HL-60/S4 (cell line): ENCODE measurements around the gene CDC123.
"Not testable (repeated sequence)": the region's sequence is repeated elsewhere in the genome, so short reads cannot be mapped to it uniquely, and the experiment has no call there.

Experiments
- in situ Hi-C: fragments of 300-500 bp; cut with MboI; formaldehyde crosslinking; loops from 2 replicates; pipeline ENCODE4 v1.14.3; 2022; ENCODE audit warnings: low sequenced_read_pairs

Gene CDC123

GRCh38 chr10:12195603-12196506 lies at the start of gene CDC123, which contains the start of gene NUDT5:
CDC123 (plus strand) TSS chr10:12196188; CDS start chr10:12196246, 58 bp downstream.
NUDT5 (minus strand) TSS chr10:12195891; CDS start chr10:12186291, 9,600 bp downstream.
- in situ Hi-C loops: no loop called here

- in situ Hi-C loops: no loop called here
Observed at GRCh38 chr10:12150163-12150562, 45.8 kb upstream of the CDC123 start.

- in situ Hi-C loops: no loop called here
Observed at GRCh38 chr10:12154516-12154915, 41.5 kb upstream of the CDC123 start.

GRCh38 chr10:12156367-12157123 lies 39.4 kb upstream of the CDC123 start:
- in situ Hi-C loops: no loop called here

GRCh38 chr10:12158111-12158510 lies 37.9 kb upstream of the CDC123 start:
- in situ Hi-C loops: no loop called here

- in situ Hi-C loops: no loop called here
Observed at GRCh38 chr10:12160664-12161063, 35.3 kb upstream of the CDC123 start.

GRCh38 chr10:12162927-12163326 lies 33.1 kb upstream of the CDC123 start:
- in situ Hi-C loops: no loop called here

- in situ Hi-C loops: no loop called here
Observed at GRCh38 chr10:12164085-12164484, 31.9 kb upstream of the CDC123 start.

GRCh38 chr10:12165036-12165435 lies 31.0 kb upstream of the CDC123 start:
- in situ Hi-C loops: no loop called here

- in situ Hi-C loops: no loop called here
Observed at GRCh38 chr10:12165999-12166775, 29.8 kb upstream of the CDC123 start.

- in situ Hi-C loops: not testable (repeated sequence)
Observed at GRCh38 chr10:12171512-12171911, 24.5 kb upstream of the CDC123 start.

GRCh38 chr10:12177642-12178041 lies 18.3 kb upstream of the CDC123 start:
- in situ Hi-C loops: no loop called here

GRCh38 chr10:12179606-12180170 lies 16.3 kb upstream of the CDC123 start:
- in situ Hi-C loops: no loop called here

- in situ Hi-C loops: no loop called here
Observed at GRCh38 chr10:12180221-12180974, 15.6 kb upstream of the CDC123 start.

GRCh38 chr10:12181065-12181775 lies 14.8 kb upstream of the CDC123 start:
- in situ Hi-C loops: no loop called here

- in situ Hi-C loops: no loop called here
Observed at GRCh38 chr10:12184165-12184564, 11.8 kb upstream of the CDC123 start.

GRCh38 chr10:12186323-12186722 lies 9.7 kb upstream of the CDC123 start:
- in situ Hi-C loops: no loop called here

GRCh38 chr10:12187321-12187905 lies 8.6 kb upstream of the CDC123 start:
- in situ Hi-C loops: no loop called here

GRCh38 chr10:12188656-12189055 lies 7.3 kb upstream of the CDC123 start:
- in situ Hi-C loops: no loop called here
